Loucy (cell line): ENCODE measurements around the gene GULP1.

Experiments used
- EZH2phosphoT487 ChIP-seq: fragments of 200-600 bp; IDR thresholded peaks from 2 replicates; pipeline ENCODE4 v1.6.1; 2018; ENCODE audit warnings: antibody characterized with exemption, mild to moderate bottlenecking, moderate library complexity, borderline replicate concordance
- TF ChIP-seq, protein P1 (sequence below): fragments of 200-600 bp; sonication (generic); conservative IDR thresholded peaks from 2 replicates; pipeline ENCODE4 v1.5.1; 2014; ENCODE audit warnings: mild to moderate bottlenecking, antibody characterized with exemption, low read length

DNA sequence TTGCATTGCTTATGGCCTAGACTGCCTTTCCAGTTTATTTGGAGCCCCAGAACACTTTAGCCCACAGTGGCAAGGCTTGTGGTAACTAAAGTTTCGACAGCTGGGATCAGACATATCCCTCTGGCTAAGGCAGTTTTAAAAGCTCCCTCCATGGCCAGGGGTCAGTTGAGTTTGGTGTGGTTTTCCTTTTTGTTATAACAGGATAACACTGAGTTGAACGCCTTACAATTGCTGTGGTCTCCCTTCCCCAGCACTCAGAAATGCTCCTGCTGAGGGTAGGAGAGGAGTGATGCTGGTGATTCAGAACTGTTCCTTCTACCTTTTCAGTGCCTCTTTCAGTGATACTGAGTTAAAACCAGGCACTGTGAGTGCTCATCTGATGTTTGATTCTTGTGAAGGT is 182.6 kb downstream of the GULP1 start:
- TF ChIP-seq, protein P1, sequence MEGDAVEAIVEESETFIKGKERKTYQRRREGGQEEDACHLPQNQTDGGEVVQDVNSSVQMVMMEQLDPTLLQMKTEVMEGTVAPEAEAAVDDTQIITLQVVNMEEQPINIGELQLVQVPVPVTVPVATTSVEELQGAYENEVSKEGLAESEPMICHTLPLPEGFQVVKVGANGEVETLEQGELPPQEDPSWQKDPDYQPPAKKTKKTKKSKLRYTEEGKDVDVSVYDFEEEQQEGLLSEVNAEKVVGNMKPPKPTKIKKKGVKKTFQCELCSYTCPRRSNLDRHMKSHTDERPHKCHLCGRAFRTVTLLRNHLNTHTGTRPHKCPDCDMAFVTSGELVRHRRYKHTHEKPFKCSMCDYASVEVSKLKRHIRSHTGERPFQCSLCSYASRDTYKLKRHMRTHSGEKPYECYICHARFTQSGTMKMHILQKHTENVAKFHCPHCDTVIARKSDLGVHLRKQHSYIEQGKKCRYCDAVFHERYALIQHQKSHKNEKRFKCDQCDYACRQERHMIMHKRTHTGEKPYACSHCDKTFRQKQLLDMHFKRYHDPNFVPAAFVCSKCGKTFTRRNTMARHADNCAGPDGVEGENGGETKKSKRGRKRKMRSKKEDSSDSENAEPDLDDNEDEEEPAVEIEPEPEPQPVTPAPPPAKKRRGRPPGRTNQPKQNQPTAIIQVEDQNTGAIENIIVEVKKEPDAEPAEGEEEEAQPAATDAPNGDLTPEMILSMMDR = no peak
- no peak for TF ChIP-seq EZH2phosphoT487
